HG03460 (cell line): ENCODE data around the gene PCIF1.
"Not testable (repeated sequence)": the region's sequence is repeated elsewhere in the genome, so short reads cannot be mapped to it uniquely, and the experiment has no call there.

ENCODE experiments used
- ATAC-seq: cut with Tn5 transposase; IDR thresholded peaks from one replicate; pipeline ENCODE4 v1.9.1; 2021; ENCODE audit not compliant: unreplicated experiment

The PCIF1 gene

DNA sequence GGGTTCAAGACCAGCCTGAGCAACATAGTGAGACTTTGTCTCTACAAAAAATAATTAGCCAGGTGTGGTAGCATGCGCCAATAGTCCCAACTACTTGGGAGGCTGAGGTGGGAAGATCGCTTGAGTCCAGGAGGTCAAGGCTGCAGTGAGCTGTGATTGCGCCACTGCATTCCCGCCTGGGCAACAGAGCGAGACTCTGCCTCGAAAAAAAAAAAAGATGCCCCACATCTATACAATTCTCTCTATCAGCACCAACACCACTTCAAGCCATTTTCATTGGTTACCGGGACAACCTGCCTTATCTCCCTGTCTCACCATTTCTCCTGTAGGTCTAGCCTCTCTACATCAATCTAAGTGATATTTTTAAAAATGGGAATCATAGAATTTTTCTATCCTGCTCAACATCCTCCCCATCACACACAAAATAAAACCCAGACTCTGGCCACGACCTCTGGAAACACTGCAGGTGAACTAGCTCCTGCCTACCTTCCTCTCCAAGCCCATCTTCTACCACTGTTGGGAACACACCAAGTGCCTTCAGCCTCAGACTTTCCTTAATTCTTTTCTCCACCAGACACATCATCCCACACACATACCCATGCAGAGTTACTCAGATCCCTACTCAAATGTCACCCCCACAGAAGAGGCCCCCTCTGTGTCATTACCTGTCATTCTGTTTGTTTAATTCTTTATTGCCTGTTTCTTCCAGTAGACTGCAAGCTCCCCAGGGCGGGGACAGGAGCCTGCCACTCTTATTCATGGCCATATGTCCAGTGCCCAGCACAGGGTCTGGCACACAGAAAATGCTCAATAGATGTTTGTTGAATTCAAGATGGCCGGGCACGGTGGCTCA, 12.9 kb upstream of the PCIF1 start:
- no peak for ATAC-seq

DNA sequence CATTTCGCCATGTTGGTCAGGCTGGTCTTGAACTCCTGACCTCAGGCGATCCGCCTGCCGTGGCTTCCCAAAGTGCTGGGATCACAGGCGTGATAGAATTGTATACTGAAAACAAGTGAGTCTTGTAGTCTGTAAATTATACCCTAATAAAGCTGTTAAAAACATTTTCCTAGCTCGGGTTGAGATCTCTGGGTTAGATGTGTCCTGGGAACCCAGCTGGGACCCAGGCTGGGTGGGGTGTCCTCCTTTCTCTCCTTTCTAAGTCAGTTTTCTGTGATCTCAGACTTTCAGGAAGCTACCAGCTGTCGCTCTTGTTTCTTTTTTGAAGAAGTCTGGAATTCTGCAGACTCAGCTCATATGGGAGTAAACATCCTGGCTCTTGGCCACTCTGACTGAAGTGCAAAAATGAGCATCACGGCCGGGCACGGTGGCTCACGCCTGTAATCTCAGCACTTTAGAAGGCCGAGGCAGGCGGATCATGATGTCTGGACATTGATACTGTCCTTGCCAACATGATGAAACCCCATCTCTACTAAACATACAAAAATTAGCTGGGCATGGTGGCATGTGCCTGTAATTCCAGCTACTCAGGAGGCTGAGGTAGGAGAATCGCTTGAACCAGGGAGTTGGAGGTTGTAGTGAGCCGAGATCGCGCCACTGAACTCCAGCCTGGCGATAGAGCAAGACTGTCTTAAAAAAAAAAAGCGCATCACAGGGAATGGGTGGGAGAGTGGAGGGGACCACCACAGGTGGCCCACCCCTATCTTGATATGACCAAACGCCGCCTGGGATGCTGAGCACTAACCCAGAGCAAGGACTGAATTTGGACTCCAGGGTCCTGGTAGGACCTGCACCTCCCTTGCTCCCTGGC, 9.9 kb upstream of the PCIF1 start:
- ATAC-seq = no peak

DNA sequence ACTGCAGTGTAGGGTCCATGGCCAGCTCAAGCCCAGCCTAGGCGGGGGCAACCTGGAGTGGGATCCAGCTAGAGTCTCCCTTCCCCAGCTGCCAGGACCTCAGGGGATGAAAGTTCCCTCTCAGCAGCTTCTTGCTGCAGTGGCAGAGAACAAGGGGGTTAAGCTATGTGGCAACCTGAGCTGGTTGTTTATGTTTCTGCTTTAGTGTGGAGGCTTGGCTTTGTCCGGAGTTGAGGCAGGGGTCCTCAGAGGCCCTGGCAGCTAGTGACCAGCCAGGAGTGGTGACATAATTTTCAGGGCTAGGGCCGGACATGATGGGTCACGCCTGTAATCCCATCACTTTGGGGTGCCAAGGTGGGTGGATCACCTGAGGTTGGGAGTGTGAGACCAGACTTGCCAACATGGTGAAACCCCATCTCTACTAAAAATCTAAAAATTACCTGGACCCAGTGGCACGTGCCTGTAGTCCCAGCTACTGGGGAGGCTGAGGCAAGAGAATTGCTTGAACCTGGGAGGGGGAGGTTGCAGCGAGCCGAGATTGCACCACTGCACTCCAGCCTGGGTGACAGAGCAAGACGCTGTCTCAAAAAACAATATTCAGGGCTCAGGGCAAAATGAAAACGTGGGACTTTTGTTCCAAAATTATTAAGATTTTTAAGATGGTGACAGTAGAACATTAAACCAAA, 8.5 kb upstream of the PCIF1 start:
- ATAC-seq = no peak

DNA sequence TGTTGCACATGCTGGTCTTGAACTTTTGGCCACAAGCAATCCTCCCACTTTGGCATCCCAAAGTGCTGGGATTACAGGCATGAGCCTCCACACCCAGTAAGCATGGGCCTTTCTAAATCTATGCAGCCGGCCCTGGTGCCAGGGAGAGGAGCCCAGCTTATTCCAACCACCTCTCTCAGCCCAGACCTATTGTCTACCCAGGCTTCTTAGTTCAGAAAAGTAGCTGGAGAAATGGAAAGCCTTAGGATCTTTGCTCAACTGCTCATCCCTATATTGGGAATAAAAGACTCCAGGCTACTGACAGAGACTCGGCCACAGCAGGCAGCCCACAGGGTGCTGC, 7.8 kb upstream of the PCIF1 start:
- ATAC-seq = no peak

DNA sequence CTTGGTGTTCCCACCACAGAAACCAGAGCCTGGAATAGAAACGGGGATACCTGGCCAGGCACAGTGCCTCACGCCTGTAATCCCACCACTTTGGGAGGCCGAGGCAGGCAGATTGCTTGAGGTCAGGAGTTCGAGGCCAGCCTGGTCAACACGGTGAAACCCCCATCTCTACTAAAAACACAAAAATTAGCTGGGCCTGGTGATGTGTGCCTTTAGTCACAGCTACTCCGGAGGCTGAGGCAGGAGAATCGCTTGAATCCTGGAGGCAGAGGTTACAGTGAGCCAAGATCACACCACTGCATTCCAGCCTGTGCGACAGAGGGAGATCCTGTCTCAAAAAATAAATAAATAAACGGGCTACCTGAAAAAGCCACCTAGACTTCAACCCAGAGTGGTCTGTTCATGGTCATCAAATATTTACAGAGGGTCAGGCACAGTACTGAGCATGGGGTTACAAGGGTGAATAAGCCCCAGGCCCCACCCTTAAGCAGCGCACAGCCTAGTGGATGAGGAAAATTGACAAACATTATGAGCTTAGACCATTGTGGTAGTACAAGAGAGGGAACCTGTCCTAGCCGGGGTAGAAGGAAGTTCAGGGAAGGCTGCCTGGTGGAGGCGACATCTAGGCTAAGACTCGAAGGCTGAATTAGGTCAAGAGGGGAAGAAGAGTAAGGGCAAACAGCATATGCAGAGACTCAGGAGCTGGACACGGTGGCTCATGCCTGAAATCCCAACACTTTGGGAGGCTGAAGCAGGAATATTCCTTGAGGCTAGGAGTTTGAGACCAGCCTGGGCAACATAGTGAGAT, 7.2 kb upstream of the PCIF1 start:
- no peak for ATAC-seq

DNA sequence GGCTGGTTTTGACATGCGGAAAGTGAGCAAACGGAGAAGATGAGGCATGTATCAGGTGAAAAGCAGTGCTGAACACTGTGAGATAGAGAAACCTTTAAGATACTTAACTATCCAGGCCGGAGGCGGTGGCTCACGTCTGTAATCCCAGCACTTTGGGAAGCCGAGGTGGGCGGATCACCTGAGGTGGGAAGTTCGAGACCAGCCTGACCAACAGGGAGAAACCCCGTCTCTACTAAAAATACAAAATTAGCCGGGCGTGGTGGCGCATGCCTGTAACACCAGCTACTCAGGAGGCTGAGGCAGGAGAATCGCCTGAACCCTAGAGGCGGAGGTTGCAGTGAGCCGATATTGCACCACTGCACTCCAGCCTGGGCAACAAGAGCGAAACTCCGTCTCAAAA, 2.8 kb upstream of the PCIF1 start:
- ATAC-seq = not testable (repeated sequence)

DNA sequence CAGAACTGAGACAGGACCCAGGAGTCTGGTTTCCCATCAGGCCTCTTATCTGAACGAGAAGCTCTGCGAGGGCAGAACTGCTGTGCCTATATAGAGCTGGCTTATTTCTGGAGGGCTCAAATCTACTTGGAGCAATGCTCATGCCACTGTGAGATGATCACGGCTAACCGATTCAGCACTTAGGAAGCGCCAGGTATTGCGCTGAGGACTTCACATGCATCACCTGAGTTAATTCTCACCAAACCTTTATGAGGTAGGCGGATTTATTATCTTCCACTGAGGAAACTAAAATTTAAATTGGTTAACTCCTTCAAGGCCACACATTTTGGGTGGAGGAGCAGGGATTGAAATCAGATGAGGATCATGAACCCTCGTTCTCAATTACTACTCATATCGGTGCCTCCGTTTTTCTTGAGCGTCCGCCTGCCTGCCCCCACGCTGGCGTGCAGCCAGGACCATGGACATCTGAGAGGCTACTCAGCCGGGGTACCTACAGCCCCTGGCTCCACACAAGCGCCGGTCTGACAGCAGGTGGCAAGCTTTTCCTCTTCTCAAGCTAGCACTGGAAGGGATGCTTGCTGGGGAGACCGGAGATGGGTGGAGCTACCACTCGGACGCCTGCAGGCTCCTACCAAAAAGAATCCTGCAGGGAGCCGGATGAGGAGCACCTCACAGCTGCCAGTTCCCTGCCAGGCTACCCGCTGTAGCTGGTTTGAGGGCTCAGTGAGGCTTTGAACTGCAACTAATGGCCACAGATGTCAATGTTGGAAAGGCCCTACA, 1.0 kb upstream of the PCIF1 start:
- peak; percentile 32 for ATAC-seq

DNA sequence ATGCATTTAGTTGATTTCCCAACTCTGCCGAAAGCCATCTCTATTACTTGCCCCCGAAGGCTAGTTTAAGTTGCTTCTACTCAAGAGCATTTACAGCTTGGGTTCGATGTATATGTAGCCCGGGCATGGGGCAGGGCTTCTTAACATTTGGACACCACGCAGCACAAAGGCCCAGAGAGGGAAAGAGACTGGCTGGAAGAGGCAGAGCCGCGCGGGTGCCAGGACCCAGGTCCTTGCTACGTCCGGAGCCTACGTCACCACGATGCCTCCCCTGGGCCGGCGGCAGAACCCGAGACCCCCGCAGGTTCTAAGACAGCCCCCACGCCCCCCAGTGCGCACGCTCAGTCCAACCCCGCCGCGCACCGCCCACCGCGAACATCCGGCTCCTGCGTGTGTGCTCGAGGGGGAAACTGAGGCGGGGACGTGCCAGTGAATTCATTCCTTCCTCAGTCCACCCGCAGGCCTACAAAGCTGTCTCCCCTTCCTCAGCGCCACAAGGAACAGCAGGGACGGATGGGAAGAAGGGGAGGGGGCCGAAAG, 367 bp upstream of the PCIF1 start:
- peak; percentile 21 for ATAC-seq

DNA sequence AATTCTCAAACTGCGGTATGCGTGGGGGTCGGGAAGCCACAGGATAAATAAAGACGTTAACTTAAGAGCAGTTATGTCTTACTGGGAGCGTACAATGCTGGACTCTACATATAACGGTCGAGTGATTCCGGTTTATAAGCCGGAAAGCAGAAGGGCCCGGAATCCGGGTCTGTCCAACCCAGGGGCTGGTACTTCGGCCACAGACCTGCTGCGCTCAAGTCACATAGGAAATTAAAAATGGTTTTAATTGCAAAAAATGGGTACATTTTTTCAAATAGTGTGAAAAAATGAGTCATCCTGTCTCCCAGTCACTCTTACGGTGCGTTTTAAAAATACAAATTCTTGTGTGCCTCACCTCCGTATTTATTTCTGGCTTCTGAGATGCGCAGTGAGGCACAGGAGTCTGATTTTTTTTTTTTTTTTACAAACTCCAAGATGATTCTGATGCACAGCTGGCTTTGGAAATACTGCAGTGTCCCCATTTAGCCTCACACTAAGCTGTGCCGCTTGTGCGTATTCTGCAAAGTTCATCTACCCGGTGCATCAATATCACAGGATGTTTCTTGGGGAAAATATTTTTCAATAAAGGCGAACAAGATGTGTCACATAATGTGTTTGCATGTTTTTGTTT, 1.0 kb downstream of the PCIF1 start:
- no peak for ATAC-seq

DNA sequence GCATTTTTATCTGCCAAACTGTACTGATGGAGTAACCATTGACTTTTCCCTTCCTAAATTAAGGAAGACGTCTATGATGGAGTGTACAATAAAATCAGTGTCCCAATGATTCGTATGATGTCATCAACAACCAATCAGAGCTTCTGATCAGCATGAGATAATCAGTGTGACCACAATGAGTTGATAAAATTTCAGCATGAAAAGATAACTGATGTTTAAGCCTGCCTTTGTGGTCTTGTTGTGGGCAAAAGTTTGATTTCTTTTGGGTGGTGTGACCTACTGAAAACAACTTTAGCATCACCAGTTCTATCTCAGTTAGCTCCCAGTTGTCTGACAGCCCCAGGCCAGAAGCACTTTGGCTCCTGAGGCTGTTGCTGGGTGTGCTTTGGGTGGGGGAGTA, 3.3 kb downstream of the PCIF1 start:
- ATAC-seq = no peak

DNA sequence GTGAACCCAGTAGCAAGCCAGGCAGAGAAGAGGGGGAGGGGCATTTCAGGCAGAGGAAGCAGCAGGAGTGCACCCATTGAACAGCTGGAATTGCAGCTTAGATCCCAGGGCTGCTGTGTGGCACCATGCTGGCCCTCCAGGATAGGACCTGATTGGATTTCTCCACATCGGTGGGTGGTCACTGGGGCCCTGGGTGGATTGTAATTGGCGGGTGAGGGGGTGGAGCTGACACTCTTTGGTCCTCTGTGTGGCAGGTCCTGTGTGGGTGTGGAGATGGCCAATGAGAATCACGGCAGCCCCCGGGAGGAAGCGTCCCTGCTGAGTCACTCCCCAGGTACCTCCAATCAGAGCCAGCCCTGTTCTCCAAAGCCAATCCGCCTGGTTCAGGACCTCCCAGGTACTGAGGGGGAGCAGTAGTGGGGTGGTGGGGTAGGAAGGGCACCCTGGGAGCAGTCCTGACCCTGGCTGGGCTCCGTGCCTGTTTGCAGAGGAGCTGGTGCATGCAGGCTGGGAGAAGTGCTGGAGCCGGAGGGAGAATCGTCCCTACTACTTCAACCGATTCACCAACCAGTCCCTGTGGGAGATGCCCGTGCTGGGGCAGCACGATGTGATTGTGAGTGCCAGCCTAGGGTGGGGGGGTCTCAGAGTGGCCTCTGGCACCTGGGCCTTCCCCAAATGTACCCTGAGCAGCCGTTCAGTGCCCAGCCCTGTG, 4.4 kb downstream of the PCIF1 start:
- ATAC-seq = no peak

DNA sequence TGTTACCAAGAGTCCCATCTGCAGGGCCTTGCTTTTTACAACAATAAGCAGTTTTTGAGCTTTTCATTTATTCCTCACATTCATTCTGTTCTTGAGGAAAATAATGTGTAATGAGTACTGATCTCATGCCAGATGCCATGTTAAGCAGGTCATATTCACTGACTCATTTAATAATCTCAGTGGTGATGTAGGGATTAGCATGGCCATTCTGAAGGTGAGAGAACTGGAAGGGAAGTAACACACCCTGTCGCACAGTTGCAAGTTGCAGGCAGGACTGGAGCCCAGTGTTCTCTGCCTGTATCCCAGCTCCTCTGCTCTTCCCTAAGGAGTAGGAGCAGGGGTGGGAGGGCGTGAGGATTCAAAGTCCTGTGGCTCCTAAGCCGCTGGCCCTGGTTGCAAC, 5.6 kb downstream of the PCIF1 start:
- ATAC-seq = no peak

DNA sequence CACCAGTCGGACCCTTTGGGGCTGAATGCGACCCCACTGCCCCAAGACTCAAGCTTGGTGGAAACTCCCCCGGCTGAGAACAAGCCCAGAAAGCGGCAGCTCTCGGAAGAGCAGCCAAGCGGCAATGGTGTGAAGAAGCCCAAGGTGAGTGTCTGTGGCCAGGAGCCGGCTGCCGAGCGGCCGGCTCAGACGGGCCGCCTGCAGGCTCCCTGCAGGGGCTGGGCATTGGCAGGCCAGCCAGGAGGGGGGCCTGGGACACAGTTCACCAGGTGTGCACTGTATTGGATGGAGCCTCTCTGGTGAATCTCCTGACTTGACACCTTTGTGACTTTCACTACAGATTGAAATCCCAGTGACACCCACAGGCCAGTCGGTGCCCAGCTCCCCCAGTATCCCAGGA, 6.0 kb downstream of the PCIF1 start:
- ATAC-seq = no peak

DNA sequence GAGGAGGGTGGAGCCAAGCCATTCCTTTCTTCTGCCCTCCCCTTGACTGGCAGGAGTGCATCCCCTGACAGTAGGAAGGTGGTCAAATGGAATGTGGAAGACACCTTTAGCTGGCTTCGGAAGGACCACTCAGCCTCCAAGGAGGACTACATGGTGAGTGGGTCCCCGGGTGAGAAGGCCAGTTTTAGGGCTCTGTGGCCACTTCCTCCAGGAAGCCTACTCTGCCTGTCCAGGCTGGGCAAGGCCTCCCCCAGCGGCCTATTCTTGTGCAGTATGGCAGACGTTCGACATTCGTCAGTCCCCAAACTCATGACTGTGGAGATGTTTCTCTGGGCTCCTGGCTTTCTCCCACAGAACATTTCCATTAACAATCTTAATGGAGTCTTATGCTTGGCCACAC, 9.1 kb downstream of the PCIF1 start:
- no peak for ATAC-seq

DNA sequence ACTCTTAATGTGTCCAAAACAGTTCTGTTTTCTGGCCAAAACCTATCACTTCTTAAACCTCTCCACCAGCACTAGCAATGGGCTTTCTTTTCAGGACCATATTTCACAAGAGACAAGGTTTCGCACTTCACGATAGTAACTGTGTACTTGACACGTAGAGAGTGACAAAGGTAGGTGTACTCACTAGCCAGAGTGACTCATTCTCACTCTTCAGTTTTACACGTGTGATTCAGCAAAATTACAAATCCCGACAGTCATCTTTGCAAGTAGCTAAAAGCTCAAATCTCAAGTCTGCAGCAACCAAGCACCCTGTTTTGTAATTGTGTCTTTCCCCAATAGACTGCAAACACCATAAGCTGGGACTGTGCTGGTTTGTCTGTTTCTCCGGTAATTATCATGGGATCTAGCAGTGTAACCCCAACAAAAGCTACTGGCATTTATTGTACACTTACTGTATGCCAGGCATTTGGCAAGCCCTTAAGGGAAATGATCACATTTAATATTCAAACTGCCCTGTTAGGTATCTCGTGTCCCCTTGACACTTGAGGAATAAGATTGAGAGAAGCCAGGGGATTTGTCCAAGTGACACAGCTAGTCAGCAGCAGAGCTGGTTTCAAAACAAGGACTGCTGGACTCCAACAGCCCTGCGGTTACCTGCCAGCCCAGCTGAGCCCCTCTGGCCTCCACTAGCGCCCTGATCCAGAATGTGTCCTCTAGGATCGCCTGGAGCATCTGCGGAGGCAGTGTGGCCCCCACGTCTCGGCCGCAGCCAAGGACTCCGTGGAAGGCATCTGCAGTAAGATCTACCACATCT, 9.9 kb downstream of the PCIF1 start:
- no peak for ATAC-seq

DNA sequence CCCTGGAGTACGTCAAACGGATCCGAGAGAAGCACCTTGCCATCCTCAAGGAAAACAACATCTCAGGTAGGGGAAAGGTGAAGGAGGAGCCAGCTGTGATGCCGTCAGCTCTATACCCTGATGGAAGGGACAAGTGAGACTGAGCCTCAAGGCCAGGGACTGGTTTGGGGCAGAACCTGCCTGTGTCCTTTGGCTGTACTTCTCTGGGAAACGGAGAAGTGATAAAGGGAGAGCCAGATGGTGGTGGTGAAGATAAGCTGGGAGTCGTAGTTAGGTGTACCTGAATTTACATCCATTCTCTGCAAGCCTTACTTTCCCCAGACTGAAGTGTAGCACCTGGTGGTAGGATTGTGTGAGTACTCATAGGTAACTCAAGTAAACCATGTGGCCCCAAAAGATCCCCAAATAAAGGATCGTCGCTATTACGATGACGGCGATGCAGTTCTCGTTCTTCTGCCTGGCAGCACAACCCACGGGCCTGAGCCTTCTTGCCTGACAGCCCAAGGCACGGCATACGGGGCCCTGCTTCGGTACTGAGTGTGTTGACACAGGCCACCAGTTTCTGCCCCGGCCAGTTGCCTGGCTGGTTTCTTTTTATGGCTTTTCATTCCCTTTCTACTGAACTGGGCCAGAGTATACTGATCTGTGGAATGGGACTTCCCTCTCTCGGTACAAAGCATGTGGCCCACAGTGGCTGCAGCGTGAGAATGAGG, 10.6 kb downstream of the PCIF1 start:
- no peak for ATAC-seq

DNA sequence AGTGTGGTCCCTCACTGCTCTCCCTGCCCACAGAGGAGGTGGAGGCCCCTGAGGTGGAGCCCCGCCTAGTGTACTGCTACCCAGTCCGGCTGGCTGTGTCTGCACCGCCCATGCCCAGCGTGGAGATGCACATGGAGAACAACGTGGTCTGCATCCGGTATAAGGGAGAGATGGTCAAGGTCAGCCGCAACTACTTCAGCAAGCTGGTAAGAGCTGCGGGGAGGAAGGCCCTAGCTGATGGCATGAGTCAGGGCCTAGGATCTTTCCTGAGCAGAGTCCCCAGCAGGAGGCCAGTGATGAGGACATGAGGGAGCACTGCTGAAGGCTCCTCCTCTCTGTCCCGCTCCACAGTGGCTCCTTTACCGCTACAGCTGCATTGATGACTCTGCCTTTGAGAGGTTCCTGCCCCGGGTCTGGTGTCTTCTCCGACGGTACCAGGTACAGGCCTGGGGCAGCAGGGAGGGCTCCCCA, 11.2 kb downstream of the PCIF1 start:
- ATAC-seq = no peak
